ENCODE results near the gene URI1.

DNA sequence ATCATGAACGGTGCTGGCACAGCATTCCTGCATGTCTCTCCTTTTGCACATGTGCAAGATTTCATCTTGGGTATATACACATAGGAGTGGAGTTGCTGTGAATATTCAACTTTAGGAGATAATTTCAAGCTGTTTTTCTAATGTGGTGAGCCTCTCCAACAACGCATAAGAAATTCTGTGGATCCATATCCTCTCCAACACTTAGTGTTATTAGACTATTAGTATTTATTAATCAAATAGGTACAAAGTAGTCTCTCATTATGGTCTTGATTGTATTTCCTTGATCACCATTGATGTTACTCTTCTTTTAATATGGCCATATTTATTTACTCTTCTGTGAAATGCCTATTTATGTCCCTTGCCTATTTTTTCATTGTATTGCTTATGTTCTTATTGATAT, 114.5 kb downstream of the URI1 start:
- TF ChIP-seq EZH2 (IDR thresholded peaks at IDR 0.05; ENCODE audit: insufficient read depth, poor library complexity, severe bottlenecking) = no peak
- no peak for TF ChIP-seq EZH2phosphoT487 (IDR thresholded peaks at IDR 0.05; ENCODE audit: insufficient read depth, low read depth)

Measured in GM23248 (cell line).